ENCODE measurements around the gene ZNF862. TPM values are rescaled to one million over a fixed set of nuclear protein-coding genes. Genes with fewer than 3 reads are reported as not detected.

ZNF862 gene
- total and polyA plus RNA-seq, 2 of the 13 experiments (the other 11 are each of a cell fraction or from before 2014, with no cell fraction given) = 0.89 to 2.0 TPM

DNA sequence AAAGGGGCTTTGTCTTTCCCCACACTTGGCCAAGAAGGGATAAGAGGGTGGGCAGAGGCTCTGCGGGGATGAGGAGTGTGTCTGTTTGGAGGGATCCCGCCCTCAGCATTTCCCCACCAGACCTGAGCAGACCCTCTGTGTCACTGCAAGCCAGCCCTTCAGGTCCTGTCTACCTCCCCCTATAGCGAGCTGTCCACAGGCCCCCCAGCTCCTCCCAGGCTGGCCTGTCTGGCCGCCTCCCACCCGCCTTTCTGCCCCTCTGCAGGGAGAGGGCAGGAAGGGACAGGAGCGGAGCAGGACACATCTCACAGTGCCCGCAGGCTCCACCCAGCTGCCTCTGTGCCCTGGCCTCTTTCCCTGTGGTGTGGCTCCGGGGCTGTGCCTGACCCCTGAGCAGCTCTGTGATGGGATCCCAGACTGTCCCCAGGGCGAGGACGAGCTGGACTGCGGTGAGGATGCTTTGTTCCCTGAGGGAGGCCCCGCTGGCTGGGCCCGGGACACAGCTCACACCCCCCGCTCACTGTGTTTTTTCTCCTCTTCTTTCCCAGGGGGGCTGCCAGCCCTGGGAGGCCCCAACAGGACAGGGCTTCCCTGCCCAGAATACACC, 47.3 kb upstream of the ZNF862 start:
- H3K79me2 ChIP-seq (ENCODE audit: insufficient read depth, low read length) = no peaks in the 10 kb centered on the region
- BruUV-seq (replicated peaks) = no TSS peak
- no peak overlapping the region for H2AFZ ChIP-seq (ENCODE audit: low read length)
- H3K9ac ChIP-seq (ENCODE audit: insufficient read depth, low read depth, low read length) = no peak overlapping the region
- 81% methylated on average over 7 of the region's 14 CpGs for WGBS (ENCODE audit: low lambda C conversion rate)
- FAIRE-seq = no peak
- H3K27me3 ChIP-seq (ENCODE audit: control insufficient read depth in 1 of 2, insufficient read depth in 2 of 2, low read length in 2 of 2) = peaks cover 1 to 6% of the 10 kb centered on the region in 2 experiments; a peak in 1 of 5 replicates
- no peak overlapping the region for H3K4me2 ChIP-seq (ENCODE audit: low read depth, low read length)
- in situ Hi-C loops (cut with HindIII; ENCODE audit: extremely low pct_ligation_motif_present, low pct_unique_long_range_greater_than_20kb) = no loop called here
- no peak for ATAC-seq
- H3K4me1 ChIP-seq (ENCODE audit: insufficient read depth, low read length) = peaks cover 17% of the 10 kb centered on the region
- H3K4me3 ChIP-seq (replicated peaks in 1 of 3; ENCODE audit: insufficient read depth in 1 of 3, low read depth in 2 of 3, low read length in 3 of 3) = no peak overlapping the region
- no peak for DNase-seq (ENCODE audit: low spot score)
- ChIA-PET POLR2A (no interaction called here), CTCF (ENCODE audit: low intra/inter-chr PET ratio, low total read pairs) (no interaction called here)
- intact Hi-C loops (cut with micrococcal nuclease; ENCODE audit: unreplicated experiment) = no loop called here
- no peaks in the 10 kb centered on the region for H4K20me1 ChIP-seq (ENCODE audit: insufficient read depth, low read length)
- H3K27ac ChIP-seq (ENCODE audit: extremely low read length, insufficient read depth, low read length) = no peak overlapping the region
- no peaks in the 10 kb centered on the region for H3K36me3 ChIP-seq (replicated peaks in 1 of 2; ENCODE audit: control insufficient read depth in 1 of 2, insufficient read depth in 2 of 2, low read length in 2 of 2)
- H3K9me3 ChIP-seq (ENCODE audit: low read length) = no peaks in the 10 kb centered on the region
- TF ChIP-seq KLF9 (CRISPR knock-in tag; IDR thresholded peaks at IDR 0.05; ENCODE audit: low read depth) (no peak), ZNF724P (CRISPR knock-in tag; IDR thresholded peaks at IDR 0.05; ENCODE audit: borderline replicate concordance) (no peak), HBP1 (CRISPR knock-in tag; IDR thresholded peaks at IDR 0.05; ENCODE audit: low read depth) (no peak), ZNF589 (CRISPR knock-in tag; conservative IDR thresholded peaks at IDR 0.05) (no peak), ZNF124 (CRISPR knock-in tag; IDR thresholded peaks at IDR 0.05) (no peak), RFXANK (CRISPR knock-in tag; IDR thresholded peaks at IDR 0.05) (no peak), CREM (IDR thresholded peaks at IDR 0.05) (no peak), CREM (CRISPR knock-in tag; IDR thresholded peaks at IDR 0.05) (no peak), TEAD3 (CRISPR knock-in tag; optimal IDR thresholded peaks at IDR 0.05; ENCODE audit: borderline replicate concordance) (no peak), SRSF1 (optimal IDR thresholded peaks at IDR 0.05; ENCODE audit: low read depth, low read length) (no peak), ZNF34 (CRISPR knock-in tag; IDR thresholded peaks at IDR 0.05; ENCODE audit: borderline replicate concordance) (no peak), ZNF780A (CRISPR knock-in tag; IDR thresholded peaks at IDR 0.05) (no peak)
- TF ChIP-seq, protein P1, sequence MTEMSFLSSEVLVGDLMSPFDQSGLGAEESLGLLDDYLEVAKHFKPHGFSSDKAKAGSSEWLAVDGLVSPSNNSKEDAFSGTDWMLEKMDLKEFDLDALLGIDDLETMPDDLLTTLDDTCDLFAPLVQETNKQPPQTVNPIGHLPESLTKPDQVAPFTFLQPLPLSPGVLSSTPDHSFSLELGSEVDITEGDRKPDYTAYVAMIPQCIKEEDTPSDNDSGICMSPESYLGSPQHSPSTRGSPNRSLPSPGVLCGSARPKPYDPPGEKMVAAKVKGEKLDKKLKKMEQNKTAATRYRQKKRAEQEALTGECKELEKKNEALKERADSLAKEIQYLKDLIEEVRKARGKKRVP (CRISPR knock-in tag; IDR thresholded peaks at IDR 0.05) = no peak
- TF ChIP-seq, protein P2, sequence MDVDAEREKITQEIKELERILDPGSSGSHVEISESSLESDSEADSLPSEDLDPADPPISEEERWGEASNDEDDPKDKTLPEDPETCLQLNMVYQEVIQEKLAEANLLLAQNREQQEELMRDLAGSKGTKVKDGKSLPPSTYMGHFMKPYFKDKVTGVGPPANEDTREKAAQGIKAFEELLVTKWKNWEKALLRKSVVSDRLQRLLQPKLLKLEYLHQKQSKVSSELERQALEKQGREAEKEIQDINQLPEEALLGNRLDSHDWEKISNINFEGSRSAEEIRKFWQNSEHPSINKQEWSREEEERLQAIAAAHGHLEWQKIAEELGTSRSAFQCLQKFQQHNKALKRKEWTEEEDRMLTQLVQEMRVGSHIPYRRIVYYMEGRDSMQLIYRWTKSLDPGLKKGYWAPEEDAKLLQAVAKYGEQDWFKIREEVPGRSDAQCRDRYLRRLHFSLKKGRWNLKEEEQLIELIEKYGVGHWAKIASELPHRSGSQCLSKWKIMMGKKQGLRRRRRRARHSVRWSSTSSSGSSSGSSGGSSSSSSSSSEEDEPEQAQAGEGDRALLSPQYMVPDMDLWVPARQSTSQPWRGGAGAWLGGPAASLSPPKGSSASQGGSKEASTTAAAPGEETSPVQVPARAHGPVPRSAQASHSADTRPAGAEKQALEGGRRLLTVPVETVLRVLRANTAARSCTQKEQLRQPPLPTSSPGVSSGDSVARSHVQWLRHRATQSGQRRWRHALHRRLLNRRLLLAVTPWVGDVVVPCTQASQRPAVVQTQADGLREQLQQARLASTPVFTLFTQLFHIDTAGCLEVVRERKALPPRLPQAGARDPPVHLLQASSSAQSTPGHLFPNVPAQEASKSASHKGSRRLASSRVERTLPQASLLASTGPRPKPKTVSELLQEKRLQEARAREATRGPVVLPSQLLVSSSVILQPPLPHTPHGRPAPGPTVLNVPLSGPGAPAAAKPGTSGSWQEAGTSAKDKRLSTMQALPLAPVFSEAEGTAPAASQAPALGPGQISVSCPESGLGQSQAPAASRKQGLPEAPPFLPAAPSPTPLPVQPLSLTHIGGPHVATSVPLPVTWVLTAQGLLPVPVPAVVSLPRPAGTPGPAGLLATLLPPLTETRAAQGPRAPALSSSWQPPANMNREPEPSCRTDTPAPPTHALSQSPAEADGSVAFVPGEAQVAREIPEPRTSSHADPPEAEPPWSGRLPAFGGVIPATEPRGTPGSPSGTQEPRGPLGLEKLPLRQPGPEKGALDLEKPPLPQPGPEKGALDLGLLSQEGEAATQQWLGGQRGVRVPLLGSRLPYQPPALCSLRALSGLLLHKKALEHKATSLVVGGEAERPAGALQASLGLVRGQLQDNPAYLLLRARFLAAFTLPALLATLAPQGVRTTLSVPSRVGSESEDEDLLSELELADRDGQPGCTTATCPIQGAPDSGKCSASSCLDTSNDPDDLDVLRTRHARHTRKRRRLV (CRISPR knock-in tag; IDR thresholded peaks at IDR 0.05) = no peak
- TF ChIP-seq, protein P3, sequence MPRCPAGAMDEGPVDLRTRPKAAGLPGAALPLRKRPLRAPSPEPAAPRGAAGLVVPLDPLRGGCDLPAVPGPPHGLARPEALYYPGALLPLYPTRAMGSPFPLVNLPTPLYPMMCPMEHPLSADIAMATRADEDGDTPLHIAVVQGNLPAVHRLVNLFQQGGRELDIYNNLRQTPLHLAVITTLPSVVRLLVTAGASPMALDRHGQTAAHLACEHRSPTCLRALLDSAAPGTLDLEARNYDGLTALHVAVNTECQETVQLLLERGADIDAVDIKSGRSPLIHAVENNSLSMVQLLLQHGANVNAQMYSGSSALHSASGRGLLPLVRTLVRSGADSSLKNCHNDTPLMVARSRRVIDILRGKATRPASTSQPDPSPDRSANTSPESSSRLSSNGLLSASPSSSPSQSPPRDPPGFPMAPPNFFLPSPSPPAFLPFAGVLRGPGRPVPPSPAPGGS (CRISPR knock-in tag; IDR thresholded peaks at IDR 0.05) = no peak
